H1 (cell line): ENCODE measurements around the gene ME1. TPM values are rescaled to one million over a fixed set of nuclear protein-coding genes. Genes with fewer than 3 reads are reported as not detected.

Experiments used
- CTCF ChIA-PET: fragments of 300-600 bp; sonication (Branson Sonifier 250); formaldehyde crosslinking; loops from one replicate; lab custom pipeline; 2021; ENCODE audit not compliant: partially characterized antibody; lab: Charles Lee
- POLR2A ChIA-PET: fragments of 300-600 bp; sonication (Branson Sonifier 250); formaldehyde crosslinking; loops from one replicate; lab custom pipeline; 2021; ENCODE audit warnings: inconsistent platforms; ENCODE audit not compliant: partially characterized antibody; lab: Charles Lee
- DNase-seq, 2 experiments: peaks; one replicate each; pipeline versions ENCODE4 v3.0.0 to v3.0.0-alpha.2; 2010 to 2022; ENCODE audit warnings: low spot score in 2 of 2, low read depth in 1 of 2, mixed read lengths in 1 of 2
- FAIRE-seq: peaks from 2 replicates; lab custom pipeline; 2011; peaks lifted over from hg19 to GRCh38; lab: Jason Lieb, UNC
- H2AFZ ChIP-seq: 2 replicates; pipeline ENCODE4 v1.8.1; 2012; ENCODE audit warnings: low read length, inconsistent platforms
- H2AK5ac ChIP-seq: 2 replicates; pipeline ENCODE4 v1.6.1; 2013; ENCODE audit warnings: low read depth, low read length
- H2BK120ac ChIP-seq: replicated peaks from 2 replicates; pipeline ENCODE3; 2013; ENCODE audit warnings: low read depth, low read length, inconsistent platforms
- H2BK12ac ChIP-seq: 2 replicates; pipeline ENCODE4 v1.6.1; 2013; ENCODE audit warnings: low read depth, low read length
- H2BK15ac ChIP-seq: 2 replicates; pipeline ENCODE4 v1.6.1; 2013; ENCODE audit warnings: low read length
- H2BK20ac ChIP-seq: 2 replicates; pipeline ENCODE4 v1.6.1; 2013; ENCODE audit warnings: low read length
- H2BK5ac ChIP-seq: 2 replicates; pipeline ENCODE4 v1.6.1; 2013; ENCODE audit warnings: low read depth, low read length
- H3K14ac ChIP-seq: 2 replicates; pipeline ENCODE4 v1.6.1; 2013; ENCODE audit warnings: inconsistent platforms; ENCODE audit not compliant: insufficient read length
- H3K18ac ChIP-seq: 2 replicates; pipeline ENCODE4 v1.6.1; 2013; ENCODE audit warnings: low read length; ENCODE audit errors: extremely low read depth
- H3K23ac ChIP-seq: 2 replicates; pipeline ENCODE4 v1.6.1; 2013; ENCODE audit warnings: inconsistent platforms; ENCODE audit not compliant: insufficient read length
- H3K23me2 ChIP-seq: 2 replicates; pipeline ENCODE4 v1.6.1; 2013; ENCODE audit warnings: low read depth, low read length
- H3K27ac ChIP-seq: 2 replicates; pipeline ENCODE4 v1.6.1; 2011; ENCODE audit warnings: low read depth, low read length, inconsistent platforms
- H3K27me3 ChIP-seq, 4 experiments: replicated peaks in 1 of 4; 1 replicate in 1 of 4; 2 replicates in 3 of 4; pipeline versions ENCODE4 v1.6.1 to v1.8.1; 2011 to 2013; ENCODE audit warnings: low read length in 3 of 4, mild to moderate bottlenecking in 3 of 4, inconsistent platforms in 2 of 4, mixed read lengths in 2 of 4, moderate library complexity in 1 of 4; ENCODE audit not compliant: control insufficient read depth in 3 of 4, insufficient read depth in 3 of 4; ENCODE audit errors: extremely low read depth in 1 of 4
- H3K36me3 ChIP-seq, 4 experiments: 2 replicates each; pipeline versions ENCODE4 v1.6.1 to v1.8.1; 2011 to 2013; ENCODE audit warnings: mild to moderate bottlenecking in 4 of 4, low read length in 3 of 4, moderate library complexity in 2 of 4, control low read depth in 1 of 4, inconsistent platforms in 1 of 4; ENCODE audit not compliant: insufficient read depth in 4 of 4, control insufficient read depth in 2 of 4
- H3K4ac ChIP-seq: replicated peaks from 2 replicates; pipeline ENCODE3; 2013; ENCODE audit warnings: low read length, low read depth, mixed read lengths, inconsistent platforms; ENCODE audit not compliant: insufficient read length
- H3K4me1 ChIP-seq, 4 experiments: replicated peaks in 1 of 4; 1 replicate in 1 of 4; 2 replicates in 3 of 4; pipeline versions ENCODE4 v1.6.1 to v1.8.1; 2011 to 2013; ENCODE audit warnings: low read length in 3 of 4, inconsistent platforms in 2 of 4, mixed read lengths in 1 of 4; ENCODE audit not compliant: insufficient read depth in 4 of 4, control insufficient read depth in 3 of 4
- H3K4me2 ChIP-seq, 2 experiments: 2 replicates each; pipeline versions ENCODE4 v1.6.1 to v1.8.1; 2011 to 2013; ENCODE audit warnings: low read depth in 2 of 2, low read length in 2 of 2, control low read depth in 1 of 2, inconsistent platforms in 1 of 2, mild to moderate bottlenecking in 1 of 2; ENCODE audit not compliant: insufficient read depth in 1 of 2
- H3K4me3 ChIP-seq, 4 experiments: fragments of 200-600, 300-600 bp in 1 of 4; sonication (generic), shearing (Covaris generic), sonication (Bioruptor Twin) in 1 of 4; 2 replicates each; pipeline versions ENCODE4 v1.5.1 to v1.8.1; 2011 to 2016; ENCODE audit warnings: low read length in 4 of 4, low read depth in 3 of 4, control low read depth in 2 of 4, inconsistent platforms in 2 of 4, mild to moderate bottlenecking in 2 of 4, mixed read lengths in 1 of 4, moderate library complexity in 1 of 4; ENCODE audit not compliant: insufficient read depth in 2 of 4; ENCODE audit errors: extremely low read depth in 1 of 4
- H3K56ac ChIP-seq: replicated peaks from 2 replicates; pipeline ENCODE3; 2013; ENCODE audit warnings: low read depth, mild to moderate bottlenecking, mixed read lengths, low read length, inconsistent platforms; ENCODE audit not compliant: insufficient read length
- H3K79me1 ChIP-seq: 2 replicates; pipeline ENCODE4 v1.6.1; 2013; ENCODE audit warnings: low read depth, low read length, control low read depth
- H3K79me2 ChIP-seq, 2 experiments: 2 replicates each; pipeline versions ENCODE4 v1.6.1 to v1.8.1; 2012 to 2013; ENCODE audit warnings: low read length in 2 of 2, mild to moderate bottlenecking in 2 of 2, inconsistent platforms in 1 of 2; ENCODE audit not compliant: insufficient read depth in 2 of 2, control insufficient read depth in 1 of 2
- H3K9ac ChIP-seq, 4 experiments: replicated peaks in 1 of 4; 1 replicate in 1 of 4; 2 replicates in 3 of 4; pipeline versions ENCODE4 v1.6.1 to v1.8.1; 2011 to 2013; ENCODE audit warnings: low read depth in 3 of 4, low read length in 3 of 4, control low read depth in 2 of 4, mild to moderate bottlenecking in 2 of 4, moderate library complexity in 2 of 4, inconsistent platforms in 1 of 4; ENCODE audit errors: extremely low read depth in 1 of 4
- H3K9me3 ChIP-seq, 2 experiments: 2 replicates each; pipeline versions ENCODE4 v1.6.1 to v1.8.1; 2012 to 2013; ENCODE audit warnings: mild to moderate bottlenecking in 2 of 2, moderate library complexity in 2 of 2, control low read depth in 1 of 2, inconsistent platforms in 1 of 2, low read depth in 1 of 2, low read length in 1 of 2, mixed read lengths in 1 of 2; ENCODE audit not compliant: insufficient read depth in 2 of 2
- H4K20me1 ChIP-seq, 2 experiments: replicated peaks in 1 of 2; 2 replicates each; pipeline versions ENCODE3 to v1.8.1; 2011 to 2013; ENCODE audit warnings: inconsistent platforms in 2 of 2, low read length in 2 of 2, mild to moderate bottlenecking in 1 of 2; ENCODE audit not compliant: insufficient read depth in 2 of 2, control insufficient read depth in 1 of 2
- H4K5ac ChIP-seq: 2 replicates; pipeline ENCODE4 v1.6.1; 2013; ENCODE audit warnings: low read length, low read depth, mixed read lengths, inconsistent platforms; ENCODE audit not compliant: insufficient read length
- H4K8ac ChIP-seq: 2 replicates; pipeline ENCODE4 v1.8.0; 2013; ENCODE audit warnings: mild to moderate bottlenecking, moderate library complexity, low read length, inconsistent platforms; ENCODE audit not compliant: insufficient read depth; ENCODE audit errors: extremely low read depth
- H4K91ac ChIP-seq: replicated peaks from 2 replicates; pipeline ENCODE3; 2013; ENCODE audit warnings: low read length, mixed read lengths, inconsistent platforms; ENCODE audit not compliant: insufficient read length
- FOSL1 ChIP-seq: IDR thresholded peaks from 2 replicates; pipeline ENCODE4 v1.6.1; 2011; ENCODE audit warnings: mild to moderate bottlenecking, low read depth, low read length, moderate library complexity; ENCODE audit not compliant: insufficient read depth
- NANOG ChIP-seq: IDR thresholded peaks from 2 replicates; pipeline ENCODE4 v1.6.1; 2011; ENCODE audit warnings: low read length, low read depth, mild to moderate bottlenecking, inconsistent platforms; ENCODE audit not compliant: insufficient read depth, poor library complexity, severe bottlenecking
- POLR2A ChIP-seq, 2 experiments: IDR thresholded peaks; 1 replicate in 1 of 2; 2 replicates in 1 of 2; pipeline ENCODE4 v1.6.1; 2011; ENCODE audit warnings: low read depth in 2 of 2, low read length in 2 of 2, mild to moderate bottlenecking in 2 of 2; ENCODE audit errors: control extremely low read depth in 1 of 2
- POU5F1 ChIP-seq: IDR thresholded peaks from 2 replicates; pipeline ENCODE4 v1.6.1; 2011; ENCODE audit warnings: low read depth, mild to moderate bottlenecking, low read length, moderate library complexity
- RBBP5 ChIP-seq: IDR thresholded peaks from 2 replicates; pipeline ENCODE4 v1.7.1; 2012; ENCODE audit warnings: low read depth, mild to moderate bottlenecking, inconsistent platforms, low read length, moderate library complexity, borderline replicate concordance
- RFX5 ChIP-seq: IDR thresholded peaks from 2 replicates; pipeline ENCODE4 v1.6.1; 2011; ENCODE audit warnings: low read depth, low read length, improper control_type of control experiment, borderline replicate concordance
- TAF1 ChIP-seq: IDR thresholded peaks from 2 replicates; pipeline ENCODE4 v1.6.1; 2011; ENCODE audit warnings: mild to moderate bottlenecking, low read depth, low read length
- TBP ChIP-seq: IDR thresholded peaks from 2 replicates; pipeline ENCODE4 v1.6.1; 2011; ENCODE audit warnings: low read depth, low read length, improper control_type of control experiment
- WGBS, 2 experiments: shearing (Covaris generic) in 1 of 2; methylation state at CpG; one replicate each; pipeline versions ENCODE4 v1.1.6 to v1.1.7; 2013 to 2015; ENCODE audit warnings: low lambda C conversion rate in 2 of 2, mixed read lengths in 2 of 2, inconsistent platforms in 1 of 2, low coverage in 1 of 2, missing lambda C conversion rate in 1 of 2; ENCODE audit not compliant: insufficient replicate concordance in 2 of 2, insufficient coverage in 1 of 2, insufficient read length in 1 of 2; ENCODE audit errors: extremely low coverage in 1 of 2, missing lambda C conversion rate in 1 of 2; 5-methylcytosine and 5-hydroxymethylcytosine counted together
- polyA plus RNA-seq, 7 experiments: library from polyadenylated mRNA; depleted of rRNA in 3 of 7; stranded (reverse) in 5 of 7; unstranded in 2 of 7; fragments of >200 nt in 5 of 7; fragments of 200-250 nt in 2 of 7; gene quantifications; 1 replicate in 5 of 7; 2 replicates in 1 of 7; 4 replicates in 1 of 7; pipeline versions ENCODE4 v1.2.1 to v1.2.3, GENCODE V29; 2011 to 2013; ENCODE audit warnings: missing spikeins in 2 of 7, mixed read lengths in 2 of 7
- total RNA-seq: library from RNA; stranded (reverse); fragmentation: NEBNext Ultra II Directional; extraction: Animal tissue kit (Norgen Biotek cat#: 25700); gene quantifications from 2 replicates; pipeline ENCODE4 v1.2.1, GENCODE V29; 2021
- TF ChIP-seq, protein P1 (sequence below): IDR thresholded peaks from 2 replicates; pipeline ENCODE4 v1.6.1; 2012; ENCODE audit warnings: low read length, inconsistent platforms

ME1 gene
- total and polyA plus RNA-seq, 2 of the 8 experiments (the other 6 are each of a cell fraction or from before 2014, with no cell fraction given): 1.3 to 3.9 TPM

DNA sequence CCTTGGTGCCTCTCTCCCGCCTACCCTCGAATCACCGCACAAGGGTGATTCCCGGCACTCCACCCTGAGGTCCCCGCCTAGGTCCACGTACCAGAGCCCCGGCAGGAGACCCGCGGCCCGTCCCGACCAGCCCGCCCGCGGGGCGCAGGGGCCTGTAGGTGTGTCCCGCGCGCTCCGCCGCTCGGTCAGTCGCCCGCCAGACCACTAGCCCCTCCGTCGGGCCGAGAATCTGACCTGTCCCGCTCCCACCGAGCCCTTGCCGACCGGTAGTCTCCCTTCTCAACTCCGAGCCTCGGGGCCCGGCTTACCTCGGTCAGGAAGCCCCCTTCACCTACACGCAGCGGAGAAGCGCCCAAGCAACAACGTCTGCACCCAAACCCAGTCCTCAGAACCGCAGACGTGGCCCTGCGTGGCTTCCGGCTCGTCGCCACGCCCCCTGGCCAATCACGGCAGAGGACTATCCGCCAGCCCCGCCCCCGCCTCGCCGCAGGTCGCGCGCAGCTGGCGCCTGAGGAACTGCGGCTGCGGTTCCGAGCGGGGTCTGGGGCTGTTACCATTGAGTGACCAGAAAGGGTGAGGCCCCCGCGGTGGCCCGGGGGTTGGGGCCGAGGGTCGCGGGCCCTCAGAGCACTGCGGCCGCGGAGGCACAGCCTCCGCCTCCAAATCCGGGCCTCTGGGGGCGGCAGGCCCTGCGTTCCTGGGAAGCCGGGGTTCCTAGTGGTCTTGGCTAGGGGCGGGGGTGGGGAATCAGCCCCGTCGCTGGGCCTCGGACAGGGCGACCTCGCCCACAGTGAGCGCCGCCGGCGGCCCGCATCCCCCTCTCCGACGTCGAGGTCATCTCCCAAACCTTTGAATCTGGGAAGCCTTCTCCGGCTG is 237.7 kb downstream of the ME1 start, which contains the start of the genes PGM3 and RWDD2A:
Gene PGM3 (minus strand): TSS at position 395 of the 876 bp plus-strand sequence. CDS start 2,253 bp downstream, outside the sequence.
Gene RWDD2A (plus strand): TSS at position 487 of the 876 bp plus-strand sequence. CDS start 1,095 bp downstream, outside the sequence.
- Histone ChIP-seq H3K4me3 (peak within 1 kb of the TSS; percentile 79 to 98 (median 84)), H3K14ac (no peak within 1 kb of the TSS), H3K27me3 (no peaks in the 10 kb centered on the region), H3K36me3 (peaks cover 2 to 32% (median 10%) of the 10 kb centered on the region in 4 experiments; a peak in 5 of 8 replicates), H3K79me1 (peaks cover 4% of the 10 kb centered on the region; the same call in 1 of the 2 replicates), H3K79me2 (peaks cover 0 to 26% of the 10 kb centered on the region in 2 experiments; a peak in 2 of 4 replicates), H3K4me2 (peak within 1 kb of the TSS; percentile 76 to 89), H2BK15ac (no peak within 1 kb of the TSS), H3K9me3 (no peaks in the 10 kb centered on the region), H3K23ac (no peak within 1 kb of the TSS), H4K5ac (peak within 1 kb of the TSS; percentile 86), H2BK120ac (no peak within 1 kb of the TSS), H2AFZ (0 out of 2 replicates have a peak within 1 kb of the TSS, but pooled peaks have one; percentile 24), H2BK12ac (no peak within 1 kb of the TSS), H4K8ac (peak within 1 kb of the TSS; percentile 95), H3K27ac (peak within 1 kb of the TSS; percentile 72; the same call in 1 of the 2 replicates), H3K4ac (no peak within 1 kb of the TSS), H4K91ac (no peak within 1 kb of the TSS), H2BK20ac (no peak within 1 kb of the TSS), H3K4me1 (no peaks in the 10 kb centered on the region), H2BK5ac (0 out of 2 replicates have a peak within 1 kb of the TSS, but pooled peaks have one; percentile 82), H3K56ac (peak within 1 kb of the TSS; percentile 62), H4K20me1 (peaks cover 6 to 8% of the 10 kb centered on the region in 2 experiments), H3K23me2 (peaks cover 4% of the 10 kb centered on the region), H3K18ac (peak within 1 kb of the TSS; percentile 63), H3K9ac (peak within 1 kb of the TSS; percentile 76 to 90 (median 84)), H2AK5ac (no peak within 1 kb of the TSS)
- POLR2A ChIA-PET: interaction anchor here (0.6 to 1.5 kb wide), 6 partner anchors 20 to 320 kb away, joined by 3 to 5 read pairs (median 3); partner anchors contain the start of gene UBE3D
- DNase-seq (peak; percentile 54 to 92), FAIRE-seq (no peak)
- CTCF ChIA-PET: interaction anchor here (0.9 to 8.9 kb wide), 4 partner anchors 18 to 106 kb away, joined by 3 to 42 read pairs (median 4); no protein-coding TSS in a partner anchor
- 0% methylated on average over 45 of the region's 88 CpGs; no CpG with 5 or more reads in 1 of the 2 experiments for WGBS, 2 experiments
- peak; percentile 75 for TF ChIP-seq TBP
- TF ChIP-seq TAF1: peak; percentile 82
- TF ChIP-seq FOSL1: no peak
- TF ChIP-seq POLR2A (IDR thresholded peaks at IDR 0.05; ENCODE audit: control extremely low read depth in 1 of 2, low read depth in 2 of 2, low read length in 2 of 2): peak; percentile 36 to 65; a peak in 2 of 3 replicates
- TF ChIP-seq RBBP5: 0 out of 2 replicates have a peak, but pooled peaks have one; percentile 67
- TF ChIP-seq RFX5: no peak
- TF ChIP-seq NANOG: no peak
- TF ChIP-seq, protein P1, sequence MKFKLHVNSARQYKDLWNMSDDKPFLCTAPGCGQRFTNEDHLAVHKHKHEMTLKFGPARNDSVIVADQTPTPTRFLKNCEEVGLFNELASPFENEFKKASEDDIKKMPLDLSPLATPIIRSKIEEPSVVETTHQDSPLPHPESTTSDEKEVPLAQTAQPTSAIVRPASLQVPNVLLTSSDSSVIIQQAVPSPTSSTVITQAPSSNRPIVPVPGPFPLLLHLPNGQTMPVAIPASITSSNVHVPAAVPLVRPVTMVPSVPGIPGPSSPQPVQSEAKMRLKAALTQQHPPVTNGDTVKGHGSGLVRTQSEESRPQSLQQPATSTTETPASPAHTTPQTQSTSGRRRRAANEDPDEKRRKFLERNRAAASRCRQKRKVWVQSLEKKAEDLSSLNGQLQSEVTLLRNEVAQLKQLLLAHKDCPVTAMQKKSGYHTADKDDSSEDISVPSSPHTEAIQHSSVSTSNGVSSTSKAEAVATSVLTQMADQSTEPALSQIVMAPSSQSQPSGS: no peak
- TF ChIP-seq POU5F1: no peak
